BLaER1 treated with 17β-estradiol and CSF1 and Interleukin-3, amounts not matched to agents 10 nM and 100 nM (cell line): ENCODE data around the gene ZP4.

ENCODE experiments used
- H3K27ac ChIP-seq, 11 experiments: shearing (Covaris generic); formaldehyde crosslinking; 2 replicates each; pipeline ENCODE4 v1.8.1; 2022
- H3K27me3 ChIP-seq, 11 experiments: shearing (Covaris generic); formaldehyde crosslinking; 2 replicates each; pipeline ENCODE4 v1.8.1; 2022
- H3K36me3 ChIP-seq, 11 experiments: shearing (Covaris generic); formaldehyde crosslinking; 2 replicates each; pipeline ENCODE4 v1.8.1; 2022
- H3K4me1 ChIP-seq, 10 experiments: shearing (Covaris generic); formaldehyde crosslinking; 2 replicates each; pipeline ENCODE4 v1.8.1; 2022
- H3K4me2 ChIP-seq, 11 experiments: shearing (Covaris generic); formaldehyde crosslinking; 2 replicates each; pipeline ENCODE4 v1.8.1; 2022
- H3K4me3 ChIP-seq, 10 experiments: shearing (Covaris generic); formaldehyde crosslinking; 2 replicates each; pipeline ENCODE4 v1.8.1; 2022
- H3K9ac ChIP-seq, 11 experiments: shearing (Covaris generic); formaldehyde crosslinking; 2 replicates each; pipeline ENCODE4 v1.8.1; 2022
- H3K9me3 ChIP-seq, 11 experiments: shearing (Covaris generic); formaldehyde crosslinking; replicated peaks in 1 of 11; 2 replicates each; pipeline ENCODE4 v1.8.1; 2022
- H4K20me1 ChIP-seq, 11 experiments: shearing (Covaris generic); formaldehyde crosslinking; 2 replicates each; pipeline ENCODE4 v1.8.1; 2022
- Cebpa-rat ChIP-seq, 11 experiments: shearing (Covaris generic); IDR thresholded peaks; 2 replicates each; pipeline ENCODE4 v1.8.1; 2022

Gene ZP4, protein sequence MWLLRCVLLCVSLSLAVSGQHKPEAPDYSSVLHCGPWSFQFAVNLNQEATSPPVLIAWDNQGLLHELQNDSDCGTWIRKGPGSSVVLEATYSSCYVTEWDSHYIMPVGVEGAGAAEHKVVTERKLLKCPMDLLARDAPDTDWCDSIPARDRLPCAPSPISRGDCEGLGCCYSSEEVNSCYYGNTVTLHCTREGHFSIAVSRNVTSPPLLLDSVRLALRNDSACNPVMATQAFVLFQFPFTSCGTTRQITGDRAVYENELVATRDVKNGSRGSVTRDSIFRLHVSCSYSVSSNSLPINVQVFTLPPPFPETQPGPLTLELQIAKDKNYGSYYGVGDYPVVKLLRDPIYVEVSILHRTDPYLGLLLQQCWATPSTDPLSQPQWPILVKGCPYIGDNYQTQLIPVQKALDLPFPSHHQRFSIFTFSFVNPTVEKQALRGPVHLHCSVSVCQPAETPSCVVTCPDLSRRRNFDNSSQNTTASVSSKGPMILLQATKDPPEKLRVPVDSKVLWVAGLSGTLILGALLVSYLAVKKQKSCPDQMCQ

GRCh38 chr1:237890822-237891221 is at the start of gene ZP4:
ZP4 (minus strand) TSS chr1:237890922; CDS start chr1:237890635, 287 bp downstream.
- Histone ChIP-seq H3K4me3 (no peak within 1 kb of the TSS), H3K9ac (no peak within 1 kb of the TSS), H3K4me2 (no peak within 1 kb of the TSS), H3K36me3 (no peaks in the 10 kb centered on the region), H4K20me1 (no peaks in the 10 kb centered on the region), H3K27me3 (no peaks in the 10 kb centered on the region), H3K9me3 (no peaks in the 10 kb centered on the region), H3K4me1 (no peaks in the 10 kb centered on the region), H3K27ac (no peak within 1 kb of the TSS)
- no peak for TF ChIP-seq Cebpa-rat (IDR thresholded peaks at IDR 0.05)

GRCh38 chr1:237938553-237938952 is 47.8 kb upstream of the ZP4 start:
- Histone ChIP-seq H3K4me2 (no peak overlapping the region), H3K27me3 (no peaks in the 10 kb centered on the region), H3K4me1 (no peaks in the 10 kb centered on the region), H3K36me3 (no peaks in the 10 kb centered on the region), H3K9ac (no peak overlapping the region), H3K4me3 (no peak overlapping the region), H3K27ac (no peak overlapping the region), H3K9me3 (0 out of 22 replicates have a peak, but pooled peaks cover 0 to 4% (median 0%) of the 10 kb centered on the region in 11 experiments), H4K20me1 (no peaks in the 10 kb centered on the region)
- no peak for TF ChIP-seq Cebpa-rat (IDR thresholded peaks at IDR 0.05)

GRCh38 chr1:237938068-237938467 is 47.3 kb upstream of the ZP4 start:
- Histone ChIP-seq H4K20me1 (no peaks in the 10 kb centered on the region), H3K9me3 (0 out of 22 replicates have a peak, but pooled peaks cover 0 to 4% (median 0%) of the 10 kb centered on the region in 11 experiments), H3K4me3 (no peak overlapping the region), H3K4me1 (no peaks in the 10 kb centered on the region), H3K27ac (no peak overlapping the region), H3K27me3 (no peaks in the 10 kb centered on the region), H3K36me3 (no peaks in the 10 kb centered on the region), H3K4me2 (no peak overlapping the region), H3K9ac (no peak overlapping the region)
- no peak for TF ChIP-seq Cebpa-rat (IDR thresholded peaks at IDR 0.05)

DNA sequence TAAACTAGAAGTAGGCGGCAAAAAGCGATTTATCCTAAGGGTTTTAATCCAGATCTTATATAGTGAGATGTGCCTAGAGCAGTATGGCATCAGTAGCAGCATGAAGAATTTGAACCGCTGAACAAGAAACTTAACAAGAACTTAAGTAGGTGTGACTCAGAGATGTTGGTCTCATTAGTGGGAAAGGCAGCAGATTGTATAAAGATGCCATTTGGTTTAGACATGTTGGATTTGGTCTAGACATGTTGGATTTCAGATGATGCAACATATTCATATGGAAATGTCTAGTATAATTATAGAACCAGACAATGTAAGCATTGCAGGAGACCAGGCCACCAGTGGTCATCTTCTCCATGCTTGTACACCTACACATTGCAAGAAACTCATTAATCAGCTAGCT is 42.1 kb upstream of the ZP4 start:
- no peak for TF ChIP-seq Cebpa-rat (IDR thresholded peaks at IDR 0.05)
- no peak overlapping the region for H3K9ac ChIP-seq
- 0 out of 22 replicates have a peak, but pooled peaks cover 0 to 4% (median 0%) of the 10 kb centered on the region in 11 experiments for H3K9me3 ChIP-seq
- H3K27me3 ChIP-seq, result no peaks in the 10 kb centered on the region
- H3K27ac ChIP-seq, result no peak overlapping the region
- no peaks in the 10 kb centered on the region for H3K36me3 ChIP-seq
- no peaks in the 10 kb centered on the region for H4K20me1 ChIP-seq
- H3K4me3 ChIP-seq, result no peak overlapping the region
- H3K4me1 ChIP-seq, result no peaks in the 10 kb centered on the region
- H3K4me2 ChIP-seq, result no peak overlapping the region

GRCh38 chr1:237931581-237931980 is 40.9 kb upstream of the ZP4 start:
- Histone ChIP-seq H4K20me1 (no peaks in the 10 kb centered on the region), H3K4me1 (no peaks in the 10 kb centered on the region), H3K4me2 (no peak overlapping the region), H3K9ac (no peak overlapping the region), H3K4me3 (no peak overlapping the region), H3K36me3 (no peaks in the 10 kb centered on the region), H3K27me3 (no peaks in the 10 kb centered on the region), H3K9me3 (0 out of 22 replicates have a peak, but pooled peaks cover 0 to 4% (median 0%) of the 10 kb centered on the region in 11 experiments), H3K27ac (no peak overlapping the region)
- no peak for TF ChIP-seq Cebpa-rat (IDR thresholded peaks at IDR 0.05)

GRCh38 chr1:237927198-237927597 is 36.5 kb upstream of the ZP4 start:
- no peak for TF ChIP-seq Cebpa-rat (IDR thresholded peaks at IDR 0.05)
- H3K36me3 ChIP-seq, result no peaks in the 10 kb centered on the region
- no peak overlapping the region for H3K27ac ChIP-seq
- no peaks in the 10 kb centered on the region for H3K9me3 ChIP-seq
- no peaks in the 10 kb centered on the region for H3K27me3 ChIP-seq
- no peak overlapping the region for H3K9ac ChIP-seq
- H3K4me2 ChIP-seq, result no peak overlapping the region
- H3K4me3 ChIP-seq, result no peak overlapping the region
- H3K4me1 ChIP-seq, result no peaks in the 10 kb centered on the region
- no peaks in the 10 kb centered on the region for H4K20me1 ChIP-seq

DNA sequence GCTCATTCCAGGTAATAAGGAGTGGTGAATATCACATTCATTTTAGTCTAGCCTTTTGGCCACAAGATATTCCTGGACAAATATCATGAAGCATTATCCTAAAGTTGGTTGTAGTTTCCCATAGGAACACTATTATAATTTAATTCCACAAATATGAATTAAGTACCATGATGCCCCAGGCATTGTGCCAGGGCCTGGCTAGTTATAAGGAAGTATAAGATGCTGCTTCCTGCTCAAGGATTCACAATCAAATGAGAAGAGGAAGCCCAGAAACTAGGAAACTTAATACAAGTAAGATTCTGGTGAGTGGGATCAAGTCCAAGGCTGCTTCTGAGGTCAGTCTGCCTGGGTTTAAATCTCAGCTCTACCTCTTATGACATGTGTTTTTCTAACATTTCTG is 30.6 kb upstream of the ZP4 start:
- Histone ChIP-seq H3K27ac (no peak overlapping the region), H3K27me3 (no peaks in the 10 kb centered on the region), H3K4me1 (no peaks in the 10 kb centered on the region), H3K9ac (no peak overlapping the region), H4K20me1 (no peaks in the 10 kb centered on the region), H3K9me3 (peaks cover 0 to 3% (median 0%) of the 10 kb centered on the region in 11 experiments; a peak in 2 of 22 replicates), H3K4me3 (no peak overlapping the region), H3K36me3 (no peaks in the 10 kb centered on the region), H3K4me2 (no peak overlapping the region)
- no peak for TF ChIP-seq Cebpa-rat (IDR thresholded peaks at IDR 0.05)

DNA sequence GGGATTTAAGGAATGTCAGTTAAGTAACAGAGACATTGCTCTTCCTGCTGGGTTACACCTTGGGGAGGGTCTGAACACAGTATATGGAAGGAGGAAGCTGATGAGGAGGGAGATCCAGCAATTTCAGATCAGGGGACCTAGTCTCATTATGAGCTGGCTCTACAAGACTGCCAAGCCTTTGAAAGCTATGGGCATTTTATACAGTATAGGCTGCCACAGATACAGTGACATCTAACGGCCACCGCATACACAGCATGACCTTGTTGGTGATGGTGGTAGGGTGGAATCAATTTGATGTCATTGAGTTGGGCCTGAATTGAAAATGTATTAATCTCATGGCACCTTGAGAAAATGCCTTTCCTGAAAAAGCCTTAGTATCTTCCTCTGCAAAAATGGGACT is 22.6 kb upstream of the ZP4 start:
- Histone ChIP-seq H3K27me3 (no peaks in the 10 kb centered on the region), H3K27ac (no peak overlapping the region), H4K20me1 (no peaks in the 10 kb centered on the region), H3K9ac (no peak overlapping the region), H3K9me3 (peaks cover 10 to 23% (median 15%) of the 10 kb centered on the region in 11 experiments; a peak in 17 of 22 replicates), H3K36me3 (no peaks in the 10 kb centered on the region), H3K4me3 (no peak overlapping the region), H3K4me2 (no peak overlapping the region), H3K4me1 (no peaks in the 10 kb centered on the region)
- no peak for TF ChIP-seq Cebpa-rat (IDR thresholded peaks at IDR 0.05)

GRCh38 chr1:237911911-237912310 is 21.2 kb upstream of the ZP4 start:
- no peaks in the 10 kb centered on the region for H3K36me3 ChIP-seq
- no peak overlapping the region for H3K27ac ChIP-seq
- no peak overlapping the region for H3K4me3 ChIP-seq

More at GRCh38 chr1:237911911-237912310, 21.2 kb upstream of the ZP4 start:
- H3K27me3 ChIP-seq, result no peaks in the 10 kb centered on the region
- H3K9ac ChIP-seq, result no peak overlapping the region
- H4K20me1 ChIP-seq, result no peaks in the 10 kb centered on the region
- peaks cover 10 to 23% (median 15%) of the 10 kb centered on the region in 11 experiments; a peak in 17 of 22 replicates for H3K9me3 ChIP-seq
- no peak overlapping the region for H3K4me2 ChIP-seq
- H3K4me1 ChIP-seq, result no peaks in the 10 kb centered on the region
- TF ChIP-seq Cebpa-rat (IDR thresholded peaks at IDR 0.05), result no peak
